HG03571 (cell line): Measurements from ENCODE around the gene GLIS1.

ENCODE experiments used
- ATAC-seq: cut with Tn5 transposase; IDR thresholded peaks from one replicate; pipeline ENCODE4 v1.9.1; 2021; ENCODE audit not compliant: unreplicated experiment

The GLIS1 gene

GRCh38 chr1:53681351-53681976, 57.5 kb downstream of the GLIS1 start:
- ATAC-seq = no peak

DNA sequence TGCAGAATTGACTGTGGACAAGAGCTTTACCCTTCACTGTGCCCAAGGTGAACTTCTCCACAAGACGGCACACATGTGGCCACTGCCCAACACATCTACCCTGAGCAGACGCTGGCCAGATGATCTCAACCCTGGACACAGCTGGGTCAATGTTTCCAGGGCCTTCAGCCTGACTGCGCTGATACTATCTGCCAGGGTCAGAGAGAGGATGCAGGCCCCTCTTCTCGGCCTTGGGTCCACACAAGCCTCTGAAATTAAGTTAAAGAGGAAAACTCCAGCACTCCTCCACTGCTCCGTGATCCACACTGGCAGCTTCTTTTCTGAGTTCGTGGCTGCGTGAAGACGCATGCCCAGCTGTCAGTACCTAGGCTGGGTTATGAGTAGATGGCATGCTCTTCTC, 58.1 kb downstream of the GLIS1 start:
- no peak for ATAC-seq

- ATAC-seq = no peak
These were observed 59.8 kb downstream of the GLIS1 start for GRCh38 chr1:53678938-53679825.

GRCh38 chr1:53678507-53678906, 60.5 kb downstream of the GLIS1 start:
- ATAC-seq = no peak

DNA sequence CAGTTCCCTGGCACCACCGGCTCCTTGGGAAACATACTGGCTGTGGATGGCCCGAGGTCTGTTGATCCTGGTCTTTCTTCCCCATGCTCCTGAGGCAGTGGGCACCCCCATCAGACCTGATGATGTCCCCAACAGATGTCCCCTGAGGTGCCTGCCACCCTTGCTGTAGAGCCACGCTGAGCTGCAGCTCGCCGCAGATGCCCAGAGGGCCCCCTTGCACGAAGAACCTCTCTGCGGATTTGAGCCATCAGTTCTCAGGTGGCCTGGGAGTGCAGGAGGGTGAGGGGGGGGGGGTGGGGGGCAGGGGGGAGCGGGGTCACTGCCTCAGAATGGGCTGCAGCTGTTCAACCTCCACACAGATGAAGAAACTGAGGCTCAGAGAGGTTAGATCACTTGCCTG, 60.9 kb downstream of the GLIS1 start:
- no peak for ATAC-seq

GRCh38 chr1:53677486-53677885, 61.5 kb downstream of the GLIS1 start:
- no peak for ATAC-seq

- ATAC-seq = no peak
These were observed 66.2 kb downstream of the GLIS1 start for GRCh38 chr1:53672785-53673184.

- no peak for ATAC-seq
These were observed 66.7 kb downstream of the GLIS1 start for GRCh38 chr1:53672243-53672642.

- no peak for ATAC-seq
These were observed 69.3 kb downstream of the GLIS1 start for GRCh38 chr1:53669621-53670191.

DNA sequence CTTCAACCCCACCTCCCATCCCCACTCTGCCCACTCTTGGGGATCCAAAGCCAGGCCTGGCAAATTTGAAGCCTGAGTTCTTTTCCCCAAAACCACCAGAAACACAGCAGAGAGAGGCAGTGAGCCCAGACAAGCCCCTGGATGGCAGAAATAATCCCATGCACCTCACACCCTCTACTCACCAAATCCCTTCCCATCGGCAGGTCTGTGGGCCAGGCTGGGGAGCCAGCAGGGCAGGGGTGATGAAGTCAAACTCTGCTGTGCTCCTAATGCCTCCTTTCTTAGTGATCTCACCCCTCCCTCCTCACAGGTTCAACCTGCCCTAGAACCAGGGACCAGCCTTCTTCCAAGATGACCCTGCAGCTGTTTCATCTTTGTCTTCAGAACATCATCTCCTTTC, 72.4 kb downstream of the GLIS1 start:
- ATAC-seq = no peak

DNA sequence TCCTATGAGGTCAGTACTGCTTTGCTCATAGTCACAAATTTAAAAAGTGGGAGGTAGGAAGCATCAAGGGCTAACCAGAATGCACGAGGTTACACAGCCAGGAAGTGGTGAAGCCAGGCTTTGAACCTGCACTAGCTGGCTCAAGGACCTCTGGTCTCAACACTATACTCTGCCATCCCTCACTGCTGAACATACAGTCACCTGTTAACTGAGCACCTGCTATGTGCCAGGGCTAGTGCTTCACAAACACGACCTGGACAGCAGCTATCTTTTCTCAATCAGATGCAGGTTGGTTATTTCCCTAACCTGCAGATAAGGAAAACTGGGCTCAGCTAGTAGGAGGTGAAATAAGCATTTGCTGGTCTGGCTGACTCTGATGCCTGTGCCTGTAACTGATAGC, 73.0 kb downstream of the GLIS1 start:
- no peak for ATAC-seq

DNA sequence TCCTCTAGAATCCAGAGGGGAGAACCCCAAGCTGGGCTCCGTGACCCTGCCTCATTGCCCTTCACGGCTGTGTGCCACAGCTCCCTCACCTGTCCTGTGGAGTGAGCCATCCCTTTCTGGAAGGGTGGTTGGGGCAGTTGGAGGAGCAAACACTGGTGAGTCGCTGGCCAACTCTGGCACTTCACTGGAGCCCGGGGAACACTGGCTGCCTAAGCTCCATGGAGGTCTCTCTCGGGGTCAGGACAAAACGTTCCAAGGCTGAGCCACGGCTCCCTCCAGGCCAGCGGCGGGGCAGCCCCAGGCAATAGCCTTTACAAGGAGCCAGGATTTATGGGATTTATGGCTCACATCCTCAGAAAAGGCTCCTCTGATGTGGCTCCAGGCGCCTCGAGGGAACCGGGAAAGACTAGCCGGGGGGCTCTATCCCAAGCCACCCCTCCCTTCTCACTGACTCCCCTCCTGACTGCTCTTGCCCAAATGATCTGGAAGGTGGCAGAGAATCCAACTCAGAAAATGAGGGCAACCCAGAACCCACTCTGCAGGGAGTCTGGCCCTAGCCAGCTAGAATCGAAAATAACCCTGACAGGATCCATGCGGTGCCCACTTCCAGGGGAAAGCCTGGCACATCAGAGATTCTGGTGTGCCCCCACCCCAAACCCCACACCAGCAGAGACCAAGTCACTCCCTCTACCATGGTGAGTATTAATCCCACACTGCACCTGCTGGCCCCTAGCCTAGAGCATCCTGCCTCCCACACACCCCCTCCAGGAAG, 75.2 kb downstream of the GLIS1 start:
- no peak for ATAC-seq

DNA sequence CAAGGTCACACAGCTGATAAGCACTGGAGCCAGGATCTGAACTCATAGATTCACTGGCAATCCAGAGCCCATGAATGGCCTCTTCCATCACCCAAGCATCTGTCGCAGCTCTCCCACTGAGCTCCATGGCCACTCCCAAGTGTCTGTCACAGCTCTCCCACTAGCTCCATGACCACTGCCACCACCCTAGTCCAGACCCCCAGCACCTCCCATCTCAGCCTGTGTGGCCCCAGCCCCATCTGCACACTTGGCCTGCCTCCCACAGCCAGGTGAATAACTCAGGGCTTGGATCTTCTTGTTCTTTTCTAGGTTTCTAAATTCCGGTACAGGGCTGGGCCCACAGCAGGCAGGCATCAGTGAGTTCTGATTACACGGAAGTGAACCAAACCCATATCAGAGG, 76.0 kb downstream of the GLIS1 start:
- ATAC-seq = no peak

DNA sequence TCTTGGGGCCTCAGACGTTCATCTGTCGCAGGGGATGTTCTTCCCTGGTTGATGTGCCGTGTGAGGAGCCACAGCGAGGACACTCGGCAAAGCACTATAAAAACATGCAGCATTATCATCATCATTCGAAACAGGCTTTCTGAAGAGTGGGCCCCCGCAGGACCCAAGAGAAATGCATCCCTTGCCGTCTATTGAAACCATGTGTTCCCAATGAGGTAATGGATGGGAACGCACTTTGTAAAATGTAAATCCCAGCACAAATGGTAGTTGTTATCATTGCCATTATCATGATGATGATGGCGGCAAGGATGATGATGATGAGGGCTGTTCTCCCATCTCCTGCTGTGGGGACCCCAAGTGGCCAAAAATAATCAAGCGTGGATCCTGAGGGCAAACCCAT, 76.8 kb downstream of the GLIS1 start:
- ATAC-seq = no peak

DNA sequence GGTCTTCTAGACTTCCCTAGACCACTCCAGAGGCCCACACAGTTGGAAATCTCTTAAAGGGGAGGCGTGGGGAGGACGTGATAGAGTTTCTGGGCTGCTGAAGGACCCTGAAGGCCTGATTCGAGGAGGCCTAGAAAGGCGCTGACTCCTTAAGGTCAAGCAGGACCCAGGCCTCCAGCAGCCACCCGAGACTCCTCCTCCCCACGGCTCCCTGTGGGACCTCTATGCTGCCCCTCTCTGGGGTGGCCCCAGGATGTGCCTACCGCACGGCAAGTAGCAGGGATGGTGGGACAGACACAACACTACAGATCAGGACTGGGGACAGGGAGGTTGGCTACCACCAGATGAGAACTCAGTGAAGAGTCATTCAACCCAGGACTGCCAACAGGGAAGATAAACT, 77.5 kb downstream of the GLIS1 start:
- ATAC-seq = no peak

DNA sequence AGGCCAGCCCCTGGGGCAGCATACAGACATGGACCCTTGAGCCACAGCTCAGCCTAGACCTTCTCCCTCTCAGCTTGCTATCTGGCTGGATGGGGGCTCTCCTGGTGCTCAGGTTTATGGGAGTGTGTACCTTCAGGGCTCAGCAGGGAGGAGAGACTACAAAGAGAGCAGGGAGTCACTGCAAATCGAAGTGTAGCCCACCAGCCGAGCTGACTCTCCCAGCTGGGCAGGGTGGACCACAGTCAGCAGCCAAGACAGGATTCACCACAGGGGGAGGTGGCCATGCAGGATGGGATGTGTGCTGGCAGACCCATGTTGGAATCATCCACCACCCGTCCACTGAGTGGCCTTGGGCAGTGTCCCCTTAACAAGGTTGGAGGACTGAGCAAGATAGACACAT, 78.3 kb downstream of the GLIS1 start:
- ATAC-seq = no peak

- no peak for ATAC-seq
These were observed 79.5 kb downstream of the GLIS1 start for GRCh38 chr1:53659436-53659835.

GRCh38 chr1:53658489-53659230, 80.3 kb downstream of the GLIS1 start:
- ATAC-seq = no peak

DNA sequence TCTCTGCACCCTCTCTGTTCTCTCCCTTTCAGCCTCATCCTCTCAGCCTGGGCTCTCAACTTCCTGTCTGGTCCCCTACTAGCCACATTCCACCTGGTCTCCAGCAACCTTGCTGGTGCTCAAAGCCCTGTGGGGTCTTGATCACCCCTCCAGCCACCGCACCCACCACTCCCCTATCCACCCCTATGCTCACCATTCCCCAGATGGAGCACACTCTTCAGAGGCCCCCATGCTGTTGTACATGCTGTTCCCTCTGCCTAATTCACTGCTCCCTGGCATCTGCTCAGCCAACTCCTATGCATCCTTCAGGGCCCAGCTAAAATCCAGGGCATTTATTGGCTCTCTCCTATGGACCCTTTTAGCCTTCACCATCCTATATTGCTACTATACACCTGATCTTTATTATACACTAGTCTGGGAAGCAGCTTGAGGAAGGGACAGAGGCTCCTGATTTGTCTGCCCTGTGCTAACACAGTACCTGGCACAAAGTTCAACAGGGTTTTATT, 81.0 kb downstream of the GLIS1 start:
- ATAC-seq = no peak

GRCh38 chr1:53657531-53657805, 81.5 kb downstream of the GLIS1 start:
- ATAC-seq = no peak
